ENCODE results near the gene SLC9A2.

The SLC9A2 gene

DNA sequence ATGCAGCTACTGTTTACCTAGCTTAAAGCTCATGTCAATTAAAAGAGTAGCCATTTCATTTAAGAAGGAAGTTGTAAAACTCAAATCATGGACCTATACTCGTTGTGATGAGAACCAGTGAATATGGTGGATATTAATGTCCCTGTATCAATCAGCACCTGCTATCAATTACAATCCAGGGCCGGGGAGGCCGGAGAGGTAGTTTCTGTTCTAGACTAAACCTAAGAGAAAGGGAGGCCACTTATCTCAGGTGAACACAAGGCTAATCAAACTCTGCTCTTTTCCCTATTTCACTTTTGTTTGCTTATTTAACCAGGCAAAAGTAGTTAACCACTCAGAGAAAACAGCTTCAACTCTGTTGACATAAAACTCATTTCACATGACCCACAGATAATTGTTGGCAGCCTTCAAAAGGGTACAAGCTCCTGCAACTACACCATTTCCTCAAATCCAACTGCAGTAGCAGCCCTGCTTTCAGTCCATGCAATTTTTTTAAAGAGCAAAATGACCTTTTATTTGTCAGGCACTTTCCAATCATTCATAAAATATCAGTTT is 27.8 kb upstream of the SLC9A2 start:
- Histone ChIP-seq H3K36me3 (ENCODE audit: control insufficient read depth, insufficient read depth, low read length) (no peaks in the 10 kb centered on the region), H2AFZ (no peak overlapping the region), H3K4me2 (ENCODE audit: low read length) (no peak overlapping the region), H3K9me3 (ENCODE audit: control insufficient read depth, low read length) (no peaks in the 10 kb centered on the region), H3K4me1 (no peaks in the 10 kb centered on the region), H3K9ac (no peak overlapping the region), H3K4me3 (ENCODE audit: low read depth, low read length) (no peak overlapping the region), H3K27ac (no peak overlapping the region), H3K79me2 (no peaks in the 10 kb centered on the region), H3K27me3 (ENCODE audit: control insufficient read depth, insufficient read depth, low read length) (no peaks in the 10 kb centered on the region)
- no peak for TF ChIP-seq CTCF (IDR thresholded peaks at IDR 0.05)

GRCh38 chr2:102592601-102593000 is 26.8 kb upstream of the SLC9A2 start:
- Histone ChIP-seq H2AFZ (no peak overlapping the region), H3K27me3 (ENCODE audit: control insufficient read depth, insufficient read depth, low read length) (no peaks in the 10 kb centered on the region), H3K4me1 (no peaks in the 10 kb centered on the region), H3K79me2 (no peaks in the 10 kb centered on the region), H3K4me2 (ENCODE audit: low read length) (no peak overlapping the region), H3K9ac (no peak overlapping the region), H3K36me3 (ENCODE audit: control insufficient read depth, insufficient read depth, low read length) (no peaks in the 10 kb centered on the region), H3K9me3 (ENCODE audit: control insufficient read depth, low read length) (no peaks in the 10 kb centered on the region), H3K27ac (no peak overlapping the region), H3K4me3 (ENCODE audit: low read depth, low read length) (no peak overlapping the region)
- no peak for TF ChIP-seq CTCF (IDR thresholded peaks at IDR 0.05)

DNA sequence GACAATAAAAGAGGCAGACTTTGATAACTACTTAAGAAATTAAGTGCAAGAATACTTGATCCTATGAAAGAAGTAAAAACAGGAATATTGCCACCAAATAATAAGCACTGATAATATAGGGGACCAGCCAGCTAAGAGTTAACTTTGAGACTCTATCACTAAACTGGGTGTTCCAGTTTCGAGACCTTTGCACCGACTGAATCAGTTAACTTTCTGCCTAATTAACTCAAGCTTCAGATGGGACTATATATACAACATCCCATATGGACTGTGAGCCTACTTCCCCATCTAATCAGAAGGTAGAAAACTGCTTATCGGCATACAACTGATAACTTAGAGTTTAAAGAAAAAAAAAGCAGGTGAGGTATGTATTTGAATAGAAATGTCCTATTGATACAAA is 25.8 kb upstream of the SLC9A2 start:
- Histone ChIP-seq H3K27ac (no peak overlapping the region), H3K36me3 (ENCODE audit: control insufficient read depth, insufficient read depth, low read length) (no peaks in the 10 kb centered on the region), H2AFZ (no peak overlapping the region), H3K4me1 (no peaks in the 10 kb centered on the region), H3K79me2 (no peaks in the 10 kb centered on the region), H3K4me3 (ENCODE audit: low read depth, low read length) (no peak overlapping the region), H3K4me2 (ENCODE audit: low read length) (no peak overlapping the region), H3K9ac (no peak overlapping the region), H3K9me3 (ENCODE audit: control insufficient read depth, low read length) (no peaks in the 10 kb centered on the region), H3K27me3 (ENCODE audit: control insufficient read depth, insufficient read depth, low read length) (no peaks in the 10 kb centered on the region)
- no peak for TF ChIP-seq CTCF (IDR thresholded peaks at IDR 0.05)

DNA sequence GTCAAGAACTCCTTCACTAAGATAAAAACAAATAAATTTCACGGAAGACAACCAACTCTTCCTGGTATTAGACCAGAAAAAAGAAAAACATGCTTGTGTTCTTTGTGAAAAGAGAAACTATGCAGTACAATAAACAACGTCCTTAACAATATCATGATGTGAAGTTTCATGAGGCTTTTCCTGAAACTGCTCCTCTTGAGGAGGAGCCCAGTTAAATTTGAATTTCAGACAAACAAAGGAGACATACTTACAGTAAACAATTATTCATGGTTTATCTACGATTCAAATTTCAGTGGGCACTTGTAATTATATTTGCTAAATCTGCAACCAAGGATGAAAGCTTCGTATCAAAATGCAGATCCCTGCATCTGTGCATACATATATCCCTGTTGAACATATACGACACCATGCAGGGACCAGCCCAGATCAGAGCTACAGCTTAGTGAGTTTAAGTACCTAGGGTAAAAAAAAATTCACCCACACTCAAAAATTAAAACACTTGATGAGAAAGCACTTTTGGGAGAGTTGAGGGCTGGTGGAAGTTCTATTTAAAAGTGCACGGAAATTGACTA is 24.8 kb upstream of the SLC9A2 start:
- Histone ChIP-seq H2AFZ (no peak overlapping the region), H3K4me3 (ENCODE audit: low read depth, low read length) (no peak overlapping the region), H3K4me1 (no peaks in the 10 kb centered on the region), H3K9ac (no peak overlapping the region), H3K79me2 (no peaks in the 10 kb centered on the region), H3K4me2 (ENCODE audit: low read length) (no peak overlapping the region), H3K27me3 (ENCODE audit: control insufficient read depth, insufficient read depth, low read length) (no peaks in the 10 kb centered on the region), H3K27ac (no peak overlapping the region), H3K9me3 (ENCODE audit: control insufficient read depth, low read length) (no peaks in the 10 kb centered on the region), H3K36me3 (ENCODE audit: control insufficient read depth, insufficient read depth, low read length) (no peaks in the 10 kb centered on the region)
- TF ChIP-seq CTCF (IDR thresholded peaks at IDR 0.05), result no peak

- no peaks in the 10 kb centered on the region for H3K9me3 ChIP-seq (ENCODE audit: control insufficient read depth, low read length)
- no peak overlapping the region for H3K9ac ChIP-seq
- H2AFZ ChIP-seq, result no peak overlapping the region
- H3K4me1 ChIP-seq, result no peaks in the 10 kb centered on the region
- no peaks in the 10 kb centered on the region for H3K27me3 ChIP-seq (ENCODE audit: control insufficient read depth, insufficient read depth, low read length)
- H3K4me3 ChIP-seq (ENCODE audit: low read depth, low read length), result no peak overlapping the region
- TF ChIP-seq CTCF (IDR thresholded peaks at IDR 0.05), result no peak
- H3K27ac ChIP-seq, result no peak overlapping the region
- H3K4me2 ChIP-seq (ENCODE audit: low read length), result no peak overlapping the region
- no peaks in the 10 kb centered on the region for H3K79me2 ChIP-seq
- no peaks in the 10 kb centered on the region for H3K36me3 ChIP-seq (ENCODE audit: control insufficient read depth, insufficient read depth, low read length)
These were observed 21.6 kb upstream of the SLC9A2 start for GRCh38 chr2:102597788-102598187.
